GM19043 (cell line): ENCODE data around the gene NXN.
"Not testable (repeated sequence)": the region's sequence is repeated elsewhere in the genome, so short reads cannot be mapped to it uniquely, and the experiment has no call there.

Experiments used
- ATAC-seq: cut with Tn5 transposase; IDR thresholded peaks from one replicate; pipeline ENCODE4 v1.9.1; 2021; ENCODE audit warnings: low read depth; ENCODE audit not compliant: unreplicated experiment

NXN gene

GRCh38 chr17:789160-789840 lies 190.3 kb downstream of the NXN start:
- ATAC-seq: no peak

GRCh38 chr17:788551-788950 lies 191.0 kb downstream of the NXN start:
- no peak for ATAC-seq

DNA sequence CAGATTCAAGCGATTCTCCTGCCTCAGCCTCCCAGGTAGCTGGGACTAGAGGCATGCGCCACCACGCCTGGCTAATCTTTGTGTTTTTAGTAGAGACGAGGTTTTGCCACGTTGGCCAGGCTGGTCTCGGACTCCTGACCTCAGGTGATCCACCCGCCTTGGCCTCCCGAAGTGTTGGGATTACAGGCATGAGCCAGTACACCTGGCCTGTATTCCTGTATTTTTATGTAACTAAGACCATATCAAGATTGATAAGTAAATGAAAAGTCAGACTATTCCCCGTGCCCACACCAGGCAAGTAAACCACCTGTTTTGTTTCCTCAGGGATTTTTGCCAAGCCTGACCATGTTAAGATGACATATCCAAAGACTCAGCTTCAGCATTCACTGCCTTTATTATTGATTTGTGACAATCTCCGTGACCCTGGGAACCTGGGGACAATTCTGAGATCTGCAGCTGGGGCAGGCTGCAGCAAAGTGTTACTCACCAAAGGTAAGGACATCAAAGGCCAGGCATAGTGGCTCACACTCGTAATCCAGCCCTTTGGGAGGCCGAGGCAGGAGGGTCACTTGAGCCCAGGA lies 191.8 kb downstream of the NXN start:
- no peak for ATAC-seq

DNA sequence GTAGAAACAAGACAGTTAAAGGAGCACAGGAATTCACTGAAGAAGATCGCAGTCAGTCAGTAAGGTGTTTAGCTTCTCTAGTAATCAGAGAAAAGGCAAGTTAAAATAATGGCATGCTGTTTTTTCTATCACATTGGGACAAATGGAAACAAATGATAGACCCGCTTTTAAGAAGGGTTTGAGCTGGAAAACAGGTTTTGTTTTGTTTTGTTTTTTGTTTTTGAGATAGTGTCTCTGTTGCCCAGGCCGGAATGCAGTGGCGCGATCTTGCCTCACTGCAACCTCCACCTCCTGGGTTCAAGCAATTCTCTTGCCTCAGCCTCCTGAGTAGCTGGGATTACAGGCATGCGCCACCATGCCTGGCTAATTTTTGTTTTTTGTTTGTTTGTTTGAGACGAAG lies 193.7 kb downstream of the NXN start:
- not testable (repeated sequence) for ATAC-seq

GRCh38 chr17:784143-784542 lies 195.4 kb downstream of the NXN start:
- ATAC-seq: no peak

- ATAC-seq: peak; percentile 79
Observed at GRCh38 chr17:781805-782731, 197.5 kb downstream of the NXN start, which contains the start of the genes GLOD4 and MRM3. Gene GLOD4 (minus strand): TSS chr17:782280. CDS start chr17:782255, 25 bp downstream. Gene MRM3 (plus strand): TSS chr17:782353. CDS start chr17:782379, 26 bp downstream.

DNA sequence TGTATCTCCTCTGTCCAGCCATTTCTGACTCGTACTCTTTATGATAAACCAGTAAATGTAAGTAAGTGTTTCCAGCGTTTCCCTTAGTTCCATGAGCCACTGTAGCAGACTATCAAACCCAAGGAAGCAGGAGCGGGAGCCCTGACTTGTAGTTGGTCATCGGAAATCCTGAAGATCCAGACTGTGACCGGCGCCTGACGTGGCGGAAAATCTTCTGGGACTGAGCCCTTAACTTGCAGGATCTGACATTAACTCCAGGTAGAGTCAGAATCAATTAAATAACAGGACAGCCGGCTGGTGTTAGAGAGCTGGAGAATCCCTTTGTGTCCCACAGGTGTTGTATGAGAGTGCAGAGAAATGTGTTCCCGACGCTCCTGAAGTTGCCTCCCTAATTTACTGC lies 201.5 kb downstream of the NXN start:
- ATAC-seq: no peak

DNA sequence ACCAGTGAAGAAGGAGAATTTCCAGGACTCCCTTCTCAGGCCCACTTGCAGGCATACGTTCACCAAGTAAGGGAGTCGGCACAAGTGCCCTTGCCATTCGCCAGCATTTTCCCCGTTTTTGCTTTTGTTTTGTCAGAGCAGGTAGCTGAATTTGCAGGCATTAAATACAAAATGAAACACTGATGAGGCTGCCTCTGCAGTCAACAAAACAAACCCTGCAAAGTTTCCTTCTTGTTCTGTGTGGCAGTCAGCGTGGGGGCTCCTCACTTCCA lies 205.3 kb downstream of the NXN start:
- no peak for ATAC-seq

GRCh38 chr17:773467-774312 lies 205.9 kb downstream of the NXN start:
- ATAC-seq: no peak

DNA sequence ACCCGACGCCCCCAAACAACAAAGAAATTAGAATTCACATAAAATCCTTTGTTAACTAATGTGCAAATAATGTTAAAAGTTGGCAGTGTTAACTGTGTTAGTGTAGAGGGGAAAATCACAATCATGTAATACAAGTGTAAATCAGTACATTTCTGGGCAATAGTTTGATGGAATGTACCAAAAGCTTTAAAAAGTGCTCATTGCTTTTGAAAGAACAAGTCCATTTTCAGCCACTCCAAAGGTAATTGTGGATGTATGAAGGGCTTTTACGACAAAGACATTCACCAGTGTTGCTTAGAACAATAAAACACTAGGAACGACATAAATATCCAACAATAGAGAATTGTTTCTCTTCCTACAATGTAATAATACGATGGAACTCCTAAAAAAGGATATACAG lies 206.6 kb downstream of the NXN start:
- no peak for ATAC-seq

GRCh38 chr17:767076-767475 lies 212.5 kb downstream of the NXN start:
- no peak for ATAC-seq

DNA sequence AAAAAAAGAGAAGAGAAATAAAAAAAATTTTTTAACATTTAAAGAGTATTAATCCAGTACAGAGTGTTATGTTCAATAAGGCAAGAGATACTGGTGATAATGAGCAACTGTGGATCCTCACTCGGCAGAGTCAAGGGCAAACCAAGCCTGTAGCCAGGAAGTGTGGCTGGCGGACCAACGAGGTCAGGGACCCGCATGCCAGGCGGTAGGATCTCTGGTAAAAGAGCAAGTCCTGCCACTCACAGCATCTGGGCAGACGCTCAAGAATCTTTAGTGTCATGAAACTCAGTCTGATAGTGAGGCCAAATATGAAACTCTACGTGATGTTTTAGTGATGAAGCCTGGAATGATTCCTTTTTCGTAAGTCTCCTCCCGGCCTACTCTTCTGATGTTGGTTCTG lies 219.2 kb downstream of the NXN start:
- ATAC-seq: no peak

- ATAC-seq: no peak
Observed at GRCh38 chr17:759964-760363, 219.6 kb downstream of the NXN start.

DNA sequence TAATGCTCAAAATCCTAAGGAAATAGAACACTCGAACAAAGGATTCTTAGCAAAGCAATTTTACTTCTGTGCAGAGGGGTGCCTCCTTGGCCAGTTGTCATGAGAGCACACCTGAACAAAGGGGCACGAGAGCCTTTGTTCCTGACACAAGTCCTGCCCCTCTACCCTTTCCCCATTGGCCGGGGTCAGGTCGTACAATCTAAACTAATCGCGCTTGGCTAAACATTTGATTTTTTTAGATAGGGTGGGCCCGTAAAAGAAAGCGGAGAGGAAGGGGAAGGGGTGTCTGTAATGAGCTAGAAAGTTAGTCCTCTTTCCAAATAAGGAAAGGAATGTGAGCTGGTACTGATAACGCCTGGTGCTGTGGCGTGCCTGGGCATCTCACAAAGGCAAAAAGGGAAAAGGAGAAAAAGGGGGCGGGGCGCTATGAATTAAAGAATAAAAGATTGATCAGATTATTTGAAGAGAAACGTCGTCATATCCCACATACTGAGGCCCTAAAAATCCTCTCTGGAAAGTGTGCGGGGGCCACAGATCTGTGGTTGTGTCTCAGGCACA lies 223.5 kb downstream of the NXN start:
- not testable (repeated sequence) for ATAC-seq

- not testable (repeated sequence) for ATAC-seq
Observed at GRCh38 chr17:755319-755961, 224.1 kb downstream of the NXN start.

DNA sequence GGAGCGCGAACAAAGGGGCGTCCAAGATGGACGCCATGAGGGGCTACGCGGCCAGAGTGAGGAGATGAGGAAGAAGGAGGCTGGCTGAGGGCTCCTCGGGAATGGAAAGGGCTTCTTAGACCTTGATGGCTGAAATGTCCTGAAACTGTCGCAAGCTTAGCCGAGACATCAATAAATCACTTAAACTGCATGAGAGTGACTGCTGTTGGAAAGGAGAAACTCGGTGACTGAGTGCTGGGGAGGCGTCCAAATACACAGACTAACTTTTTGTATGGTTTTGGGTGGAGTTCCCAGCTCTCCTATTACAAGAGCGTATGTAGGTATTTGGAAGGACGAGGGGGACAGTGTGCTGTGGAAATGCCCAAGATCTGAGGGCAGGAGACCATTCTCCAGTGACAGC lies 226.2 kb downstream of the NXN start:
- ATAC-seq: no peak

DNA sequence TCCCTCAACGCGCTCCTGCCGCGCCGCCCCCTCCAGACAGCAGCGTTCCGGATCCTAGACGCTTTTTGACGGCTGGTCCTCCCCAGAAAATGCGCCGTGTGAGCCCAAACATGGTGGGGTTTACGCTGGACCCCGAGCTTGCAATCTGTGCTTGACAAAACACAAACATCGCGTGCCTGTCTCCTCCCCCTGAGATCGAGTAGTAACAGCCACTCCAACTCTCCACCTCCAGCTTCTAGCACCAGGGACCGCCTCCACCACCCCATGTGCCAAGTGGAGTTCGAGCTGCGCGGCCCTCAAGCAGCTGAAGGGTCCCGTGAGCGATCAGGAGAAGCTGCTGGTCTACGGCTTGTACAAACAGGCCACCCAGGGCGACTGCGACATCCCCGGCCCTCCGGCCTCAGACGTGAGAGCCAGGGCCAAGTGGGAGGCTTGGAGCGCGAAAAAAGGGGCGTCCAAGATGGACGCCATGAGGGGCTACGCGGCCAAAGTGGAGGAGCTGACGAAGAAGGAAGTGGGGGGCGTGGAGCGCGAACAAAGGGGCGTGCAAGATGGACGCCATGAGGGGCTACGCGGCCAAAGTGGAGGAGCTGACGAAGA lies 226.9 kb downstream of the NXN start:
- no peak for ATAC-seq

DNA sequence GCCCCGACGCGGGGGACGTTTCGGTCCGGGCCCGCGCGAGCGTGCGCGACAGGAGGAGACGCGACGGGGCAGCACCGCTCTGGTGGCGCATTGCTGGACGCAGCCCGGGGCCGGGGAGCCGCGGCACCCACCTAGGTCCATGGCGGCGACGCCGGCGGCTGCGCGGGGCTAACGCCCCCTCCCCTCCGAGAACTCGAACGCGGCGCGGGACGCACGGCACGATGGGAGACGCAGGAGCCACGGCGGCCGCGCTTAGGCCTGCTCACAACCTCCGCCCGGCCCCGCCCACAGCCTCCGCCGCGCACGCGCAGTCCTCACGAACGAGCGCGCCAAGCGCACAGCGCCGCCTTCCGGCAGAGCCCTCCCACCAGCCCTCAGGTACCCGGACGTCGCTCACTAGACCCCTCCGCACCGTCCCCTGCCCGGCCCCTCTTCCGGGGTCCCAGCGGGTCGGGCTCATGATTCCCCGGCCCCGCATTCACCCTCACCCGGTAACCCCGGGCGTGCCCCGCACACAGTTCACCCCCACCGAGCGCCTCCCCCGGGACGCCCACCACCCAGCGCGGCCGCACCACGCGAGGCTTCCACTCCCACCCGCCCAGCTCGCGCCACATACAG lies 227.5 kb downstream of the NXN start, which contains the start of gene GEMIN4:
TSS of gene GEMIN4 (minus strand) at position 263 of the 618 bp plus-strand sequence. CDS start at position 141, 122 bp downstream.
- peak; percentile 84 for ATAC-seq
